ENCODE results near the gene CLIC1.

DNA sequence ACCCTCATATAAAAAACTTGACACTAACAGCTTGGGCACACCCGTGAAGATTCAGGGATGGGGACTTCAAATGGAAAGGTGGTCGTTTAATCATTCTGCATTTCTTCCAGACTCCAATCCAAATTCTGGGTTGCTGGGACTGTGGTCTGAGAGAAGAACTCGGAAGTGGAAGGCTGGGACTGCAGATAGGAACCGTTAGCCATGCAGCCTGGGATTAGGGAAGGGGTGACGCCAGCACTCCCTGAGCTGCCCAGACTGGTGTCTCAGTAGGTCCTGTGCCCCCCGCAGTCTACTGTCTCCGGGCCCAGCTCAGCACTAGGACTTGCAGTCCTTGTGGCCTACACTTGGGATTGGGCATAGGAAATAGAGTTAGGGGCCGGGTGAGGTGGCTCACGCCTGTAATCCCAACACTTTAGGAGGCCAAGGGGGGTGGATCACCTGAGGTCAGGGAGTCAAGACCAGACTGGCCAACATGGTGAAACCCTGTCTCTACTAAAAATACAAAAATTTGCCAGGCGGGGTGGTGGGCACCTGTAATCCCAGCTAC lies 511 bp upstream of the CLIC1 start:
- no peak for TF ChIP-seq SUZ12 (IDR thresholded peaks at IDR 0.05)
- no peak for TF ChIP-seq SP1 (IDR thresholded peaks at IDR 0.05)
- no peak for TF ChIP-seq FOXK2 (IDR thresholded peaks at IDR 0.05)
